GM19351 (cell line): ENCODE measurements around the gene C12orf75.
"Not testable (repeated sequence)": the region's sequence is repeated elsewhere in the genome, so short reads cannot be mapped to it uniquely, and the experiment has no call there.

ENCODE experiments used
- ATAC-seq: cut with Tn5 transposase; IDR thresholded peaks from one replicate; pipeline ENCODE4 v1.9.1; 2021; ENCODE audit warnings: mild to moderate bottlenecking, moderate library complexity; ENCODE audit not compliant: unreplicated experiment

Gene C12orf75

DNA sequence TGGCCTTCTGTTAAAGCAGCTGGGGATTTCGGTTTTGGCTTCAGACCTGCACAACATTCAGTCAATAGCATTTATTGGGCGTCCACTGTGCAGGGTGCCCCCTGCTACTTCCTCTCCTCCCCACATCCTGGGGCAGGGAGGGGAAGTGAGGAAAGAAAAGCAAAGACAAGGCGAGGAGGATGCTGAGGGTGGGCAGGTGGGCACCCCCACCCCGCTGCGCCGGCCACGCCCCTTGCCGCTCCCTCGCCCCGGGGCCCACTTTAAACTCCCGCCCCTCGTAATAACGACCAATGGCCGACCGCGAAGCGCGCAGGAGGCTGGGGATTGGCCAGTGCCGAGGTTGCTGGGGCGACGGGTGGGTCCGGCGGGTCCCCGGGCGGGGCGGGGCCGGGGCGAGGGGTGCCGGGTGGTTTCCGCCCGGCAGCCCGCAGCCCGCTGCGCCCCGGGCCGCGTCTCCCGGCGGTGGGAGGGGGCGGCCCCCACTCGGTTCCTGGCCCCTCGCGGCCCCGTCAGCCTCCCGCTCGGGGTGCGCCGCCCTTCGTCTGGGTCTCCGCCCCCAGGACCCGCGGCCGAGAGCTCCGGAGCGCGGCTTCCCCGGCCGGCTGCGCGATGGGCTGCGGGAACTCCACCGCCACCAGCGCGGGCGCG is at the start of gene C12orf75:
Gene C12orf75, plus strand, starts transcription at position 409 of the 648 bp plus-strand sequence. Its CDS starts 201 bp downstream, at position 610.
- peak; percentile 80 for ATAC-seq

- ATAC-seq, result no peak
Observed at GRCh38 chr12:105280966-105281693, 49.4 kb upstream of the C12orf75 start.

DNA sequence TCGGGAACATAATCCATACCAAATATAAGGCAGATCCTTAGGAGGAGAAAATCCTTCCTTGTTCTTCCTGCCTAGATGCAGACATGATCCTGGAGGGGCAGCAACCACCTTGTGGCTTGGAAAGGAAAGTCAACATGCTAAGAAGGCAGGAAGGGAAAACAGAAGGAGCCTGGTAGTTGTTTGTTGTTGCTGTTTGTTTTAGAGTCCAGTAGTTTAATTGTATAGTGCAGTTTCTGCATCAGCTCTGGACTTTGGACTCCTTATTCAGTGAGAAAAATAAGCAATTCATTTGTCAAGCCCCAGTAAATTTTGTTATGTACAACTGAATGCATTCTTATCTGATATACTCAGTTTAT is 48.8 kb upstream of the C12orf75 start:
- ATAC-seq, result no peak

GRCh38 chr12:105285378-105285777 is 45.1 kb upstream of the C12orf75 start:
- no peak for ATAC-seq

- ATAC-seq, result no peak
Observed at GRCh38 chr12:105287408-105287807, 43.1 kb upstream of the C12orf75 start.

DNA sequence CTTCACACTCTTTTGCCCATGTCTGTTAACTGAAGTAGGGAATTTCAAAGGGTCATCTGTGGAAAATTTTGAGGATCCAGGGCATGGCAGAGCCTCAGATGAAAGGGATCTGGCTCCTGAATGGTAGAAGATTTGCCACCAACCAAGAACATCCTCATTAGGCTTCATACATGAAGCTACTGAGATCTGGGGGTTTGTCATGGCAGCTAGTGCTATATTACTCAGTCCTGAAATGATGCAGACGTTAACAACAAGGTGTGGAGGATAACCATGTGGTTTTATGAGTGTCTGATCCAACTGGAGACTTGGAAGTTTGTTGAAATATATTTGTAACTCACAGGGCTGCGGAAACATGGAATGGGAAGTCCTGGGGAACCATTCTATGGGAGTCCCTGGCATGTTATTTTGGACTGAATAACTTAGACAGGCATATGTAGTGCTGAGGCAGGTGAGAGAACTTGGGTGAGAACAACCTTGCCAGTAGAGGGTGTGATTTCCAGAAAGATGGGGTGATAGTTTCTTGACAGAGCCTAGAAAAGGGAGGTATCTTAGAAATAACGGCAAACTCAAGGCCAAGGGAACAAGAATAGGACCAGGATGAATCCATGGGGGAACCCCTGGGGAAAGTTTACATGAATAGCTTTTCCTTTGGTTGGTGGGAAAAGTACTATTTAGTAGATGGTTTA is 42.0 kb upstream of the C12orf75 start:
- ATAC-seq, result no peak

GRCh38 chr12:105289114-105289904 is 41.2 kb upstream of the C12orf75 start:
- no peak for ATAC-seq

DNA sequence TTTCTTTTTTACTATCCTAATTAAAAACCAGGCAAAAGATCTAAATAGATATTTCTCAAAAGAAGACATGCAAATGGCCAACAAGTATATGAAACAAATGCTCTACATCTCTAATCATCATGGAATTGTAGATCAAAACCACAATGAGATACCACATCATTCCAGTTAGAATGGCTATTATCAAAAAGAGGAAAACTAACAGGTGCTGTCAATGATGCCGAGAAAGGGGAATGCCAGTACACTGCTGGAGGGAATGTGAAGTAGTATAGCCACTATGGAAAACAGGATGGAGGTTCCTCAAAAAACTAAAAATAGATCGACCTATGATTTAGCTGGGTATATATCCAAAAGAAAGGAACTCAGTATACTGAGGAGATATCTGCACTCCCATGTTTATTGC is 39.0 kb upstream of the C12orf75 start:
- no peak for ATAC-seq

- no peak for ATAC-seq
Observed at GRCh38 chr12:105292705-105293104, 37.8 kb upstream of the C12orf75 start.

DNA sequence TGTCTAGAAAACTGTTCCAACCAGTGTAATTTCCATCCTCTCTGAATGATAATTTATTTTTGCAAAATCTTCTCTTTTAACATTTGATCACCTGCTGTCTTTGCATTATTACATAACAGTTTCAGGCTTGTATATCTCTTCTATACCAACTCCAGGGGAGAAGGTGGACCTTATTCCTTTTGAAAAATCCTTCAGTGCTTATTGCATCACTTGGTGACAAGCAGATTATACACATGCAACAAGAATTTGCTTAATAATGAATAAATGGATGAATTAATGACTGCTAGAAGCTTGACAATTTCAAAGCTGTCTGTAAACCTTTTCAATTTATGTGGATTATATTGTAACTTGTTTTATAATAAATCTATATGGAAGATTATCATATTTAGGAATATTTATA is 37.3 kb upstream of the C12orf75 start:
- ATAC-seq, result no peak

- no peak for ATAC-seq
Observed at GRCh38 chr12:105294161-105294560, 36.3 kb upstream of the C12orf75 start.

GRCh38 chr12:105294886-105295479 is 35.5 kb upstream of the C12orf75 start:
- no peak for ATAC-seq

GRCh38 chr12:105296116-105297089 is 34.1 kb upstream of the C12orf75 start:
- ATAC-seq, result no peak

DNA sequence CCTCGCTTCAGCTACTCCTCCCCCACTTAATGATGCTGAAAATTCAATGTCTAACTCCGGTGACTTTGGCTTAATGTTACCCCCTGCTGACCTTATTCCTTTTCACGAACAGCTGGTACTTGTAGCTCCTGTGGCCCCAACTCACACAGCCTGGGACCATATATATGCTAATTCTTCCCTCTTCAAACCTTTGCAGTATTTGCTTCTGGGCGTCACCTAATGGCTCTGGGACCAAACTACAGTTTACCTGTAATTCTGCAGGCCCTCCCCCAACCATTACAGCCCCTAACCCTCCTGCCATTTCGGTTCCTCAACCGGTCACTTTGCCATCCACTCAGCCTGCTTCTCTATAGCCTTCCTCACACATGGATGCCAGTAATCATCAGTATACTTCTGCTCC is 29.6 kb upstream of the C12orf75 start:
- no peak for ATAC-seq

- ATAC-seq, result no peak
Observed at GRCh38 chr12:105301696-105302095, 28.8 kb upstream of the C12orf75 start.

- ATAC-seq, result not testable (repeated sequence)
Observed at GRCh38 chr12:105302986-105303385, 27.5 kb upstream of the C12orf75 start.

GRCh38 chr12:105304626-105305025 is 25.9 kb upstream of the C12orf75 start:
- ATAC-seq, result not testable (repeated sequence)

DNA sequence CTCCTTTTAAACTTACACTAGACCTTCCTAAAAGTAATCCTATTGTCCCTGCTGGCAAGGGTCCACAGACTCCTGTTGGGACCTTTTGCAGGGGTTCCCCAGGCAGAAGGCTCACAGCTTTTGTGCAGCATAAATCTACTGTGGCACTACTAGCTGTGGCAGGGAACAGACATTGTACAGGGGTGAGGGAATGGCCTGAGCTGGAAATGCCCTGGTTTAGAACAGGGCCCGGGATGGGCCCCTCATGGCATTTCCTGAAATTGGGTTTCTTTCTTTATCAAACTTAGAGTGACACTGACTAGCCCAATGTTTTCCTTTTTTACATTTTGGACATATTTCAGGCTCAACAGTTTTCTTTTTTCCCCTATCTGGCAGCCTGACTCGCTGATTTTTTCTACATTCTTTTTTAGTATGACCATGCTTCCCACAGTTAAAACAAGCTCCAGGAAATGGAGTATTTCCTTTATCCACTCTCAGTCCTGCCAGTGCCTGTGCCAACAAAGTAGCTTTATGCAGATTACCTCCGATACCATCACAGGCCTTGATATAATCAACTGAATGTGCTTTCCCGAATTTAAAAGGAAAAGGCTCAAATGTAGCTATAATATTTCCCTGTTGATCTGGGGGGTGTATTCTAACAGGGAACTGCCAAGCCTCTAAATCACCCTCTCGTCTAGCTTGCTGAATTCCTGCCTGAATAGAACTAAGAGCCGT is 22.7 kb upstream of the C12orf75 start:
- ATAC-seq, result not testable (repeated sequence)

DNA sequence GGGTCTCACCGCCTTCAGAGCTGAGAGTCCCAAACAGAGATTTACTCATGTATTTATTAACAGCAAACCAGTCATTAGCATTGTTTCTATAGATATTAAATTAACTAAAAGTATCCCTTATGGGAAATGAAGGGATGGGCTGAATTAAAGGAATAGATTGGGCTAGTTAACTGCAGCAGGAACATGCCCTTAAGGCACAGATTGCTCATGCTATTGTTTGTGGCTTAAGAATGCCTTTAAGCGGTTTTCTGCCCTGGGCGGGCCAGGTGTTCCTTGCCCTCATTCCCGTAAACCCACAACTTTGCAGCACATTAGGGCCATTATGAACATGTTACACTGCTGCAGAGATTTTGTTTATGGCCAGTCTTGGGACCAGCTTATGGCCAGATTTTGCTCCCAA is 21.7 kb upstream of the C12orf75 start:
- ATAC-seq, result not testable (repeated sequence)
